ENCODE data around the gene LMTK3.

LMTK3 gene

GRCh38 chr19:48499316-48500090 lies 12.1 kb downstream of the LMTK3 start:
- no peak overlapping the region for H3K4me3 ChIP-seq (replicated peaks in 1 of 2; ENCODE audit: low read depth in 2 of 2, low read length in 2 of 2)
- no peak for DNase-seq (ENCODE audit: low read depth in 2 of 2)
- TF ChIP-seq, protein P1, sequence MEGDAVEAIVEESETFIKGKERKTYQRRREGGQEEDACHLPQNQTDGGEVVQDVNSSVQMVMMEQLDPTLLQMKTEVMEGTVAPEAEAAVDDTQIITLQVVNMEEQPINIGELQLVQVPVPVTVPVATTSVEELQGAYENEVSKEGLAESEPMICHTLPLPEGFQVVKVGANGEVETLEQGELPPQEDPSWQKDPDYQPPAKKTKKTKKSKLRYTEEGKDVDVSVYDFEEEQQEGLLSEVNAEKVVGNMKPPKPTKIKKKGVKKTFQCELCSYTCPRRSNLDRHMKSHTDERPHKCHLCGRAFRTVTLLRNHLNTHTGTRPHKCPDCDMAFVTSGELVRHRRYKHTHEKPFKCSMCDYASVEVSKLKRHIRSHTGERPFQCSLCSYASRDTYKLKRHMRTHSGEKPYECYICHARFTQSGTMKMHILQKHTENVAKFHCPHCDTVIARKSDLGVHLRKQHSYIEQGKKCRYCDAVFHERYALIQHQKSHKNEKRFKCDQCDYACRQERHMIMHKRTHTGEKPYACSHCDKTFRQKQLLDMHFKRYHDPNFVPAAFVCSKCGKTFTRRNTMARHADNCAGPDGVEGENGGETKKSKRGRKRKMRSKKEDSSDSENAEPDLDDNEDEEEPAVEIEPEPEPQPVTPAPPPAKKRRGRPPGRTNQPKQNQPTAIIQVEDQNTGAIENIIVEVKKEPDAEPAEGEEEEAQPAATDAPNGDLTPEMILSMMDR (IDR thresholded peaks at IDR 0.05; ENCODE audit: low read depth, low read length): no peak

GRCh38 chr19:48498595-48499311 lies 12.9 kb downstream of the LMTK3 start:
- DNase-seq (ENCODE audit: low read depth in 2 of 2): no peak
- H3K4me3 ChIP-seq (replicated peaks in 1 of 2; ENCODE audit: low read depth in 2 of 2, low read length in 2 of 2): no peak overlapping the region
- TF ChIP-seq, protein P1 (IDR thresholded peaks at IDR 0.05; ENCODE audit: low read depth, low read length): no peak

- DNase-seq (ENCODE audit: low read depth in 2 of 2): no peak
- TF ChIP-seq, protein P1 (IDR thresholded peaks at IDR 0.05; ENCODE audit: low read depth, low read length): no peak
- H3K4me3 ChIP-seq (replicated peaks in 1 of 2; ENCODE audit: low read depth in 2 of 2, low read length in 2 of 2): no peak overlapping the region
Measured at GRCh38 chr19:48497728-48498594, 13.7 kb downstream of the LMTK3 start.

- DNase-seq (ENCODE audit: low read depth in 2 of 2): no peak
Measured at GRCh38 chr19:48496959-48497727, 14.5 kb downstream of the LMTK3 start.

GRCh38 chr19:48495396-48495795 lies 16.2 kb downstream of the LMTK3 start:
- TF ChIP-seq, protein P1 (IDR thresholded peaks at IDR 0.05; ENCODE audit: low read depth, low read length): no peak
- H3K4me3 ChIP-seq (replicated peaks in 1 of 2; ENCODE audit: low read depth in 2 of 2, low read length in 2 of 2): no peak overlapping the region
- peak; percentile 22 to 41 for DNase-seq (ENCODE audit: low read depth in 2 of 2)

More at GRCh38 chr19:48496959-48497727, 14.5 kb downstream of the LMTK3 start:
- no peak overlapping the region for H3K4me3 ChIP-seq (replicated peaks in 1 of 2; ENCODE audit: low read depth in 2 of 2, low read length in 2 of 2)
- TF ChIP-seq, protein P1 (IDR thresholded peaks at IDR 0.05; ENCODE audit: low read depth, low read length): no peak
